ENCODE results near the gene SYTL1.

The SYTL1 gene

GRCh38 chr1:27348861-27349783, 7.3 kb downstream of the SYTL1 start:
- TF ChIP-seq CTCF (conservative IDR thresholded peaks at IDR 0.05; ENCODE audit: low read depth), result no peak
- POLR2A ChIA-PET (ENCODE audit: low non-redundant PET), result interaction anchor here (0.7 kb wide), 1 partner anchor 11 kb away, joined by 4 read pairs; no protein-coding TSS in a partner anchor
- peak; percentile 42 for DNase-seq (ENCODE audit: low spot score)
- CTCF ChIA-PET, result interaction anchor here (0.6 to 1.0 kb wide), 5 partner anchors 8 to 23 kb away, joined by 3 to 7 read pairs (median 3); partner anchors contain the start of gene MAP3K6
- peak overlapping the region; percentile 98 for H3K27ac ChIP-seq

GRCh38 chr1:27349784-27350662, 8.2 kb downstream of the SYTL1 start:
- ChIA-PET POLR2A (ENCODE audit: low non-redundant PET) (interaction anchor here (0.7 kb wide), 2 partner anchors 8 to 10 kb away, joined by 3 to 4 read pairs; no protein-coding TSS in a partner anchor), CTCF (interaction anchor here (0.6 to 1.0 kb wide), 5 partner anchors 16 to 251 kb away, joined by 3 to 4 read pairs (median 3); partner anchors contain the start of gene MAP3K6)
- no peak for DNase-seq (ENCODE audit: low spot score)
- peak overlapping the region; percentile 98 for H3K27ac ChIP-seq
- no peak for TF ChIP-seq CTCF (conservative IDR thresholded peaks at IDR 0.05; ENCODE audit: low read depth)

DNA sequence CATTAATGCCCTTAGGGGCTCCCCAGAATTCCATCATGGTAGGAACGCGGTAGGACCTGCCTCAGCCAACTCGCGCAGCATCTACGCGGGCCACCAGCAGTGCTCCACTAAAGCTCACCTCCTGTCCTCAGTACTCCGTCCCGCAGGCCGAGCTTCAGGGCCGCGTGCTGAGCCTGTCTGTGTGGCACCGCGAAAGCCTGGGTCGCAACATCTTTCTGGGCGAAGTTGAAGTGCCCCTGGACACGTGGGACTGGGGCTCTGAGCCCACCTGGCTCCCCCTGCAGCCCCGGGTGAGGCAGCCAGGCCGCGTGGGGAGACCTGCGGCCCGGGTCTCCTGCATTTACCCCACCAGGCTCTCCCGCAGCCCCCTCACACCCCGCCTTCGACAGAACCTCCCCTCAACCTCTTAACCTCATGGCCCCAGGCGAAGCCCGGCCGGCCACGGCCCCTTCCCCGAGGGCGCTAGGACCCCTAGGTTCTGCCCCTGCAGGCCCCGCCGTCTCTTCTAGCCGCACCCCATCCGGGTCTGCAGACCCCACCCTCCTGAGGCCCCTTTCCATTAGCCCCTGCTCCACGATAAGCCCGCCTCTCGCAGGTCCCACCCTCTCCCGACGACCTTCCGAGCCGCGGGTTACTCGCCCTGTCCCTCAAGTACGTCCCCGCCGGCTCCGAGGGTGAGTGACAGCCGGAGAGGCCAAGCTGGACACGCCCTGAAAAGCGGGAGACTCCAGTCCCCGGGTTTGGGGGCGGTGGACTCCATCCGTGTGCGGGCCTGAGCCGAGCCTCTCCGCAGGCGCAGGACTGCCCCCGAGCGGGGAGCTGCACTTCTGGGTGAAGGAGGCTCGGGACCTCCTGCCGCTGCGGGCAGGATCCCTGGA, 9.1 kb downstream of the SYTL1 start:
- DNase-seq (ENCODE audit: low spot score), result no peak
- ChIA-PET CTCF (interaction anchor here (0.6 kb wide), 1 partner anchor 252 kb away, joined by 3 read pairs; no protein-coding TSS in a partner anchor), POLR2A (ENCODE audit: low non-redundant PET) (interaction anchor here (0.7 kb wide), 1 partner anchor 9 kb away, joined by 3 read pairs; no protein-coding TSS in a partner anchor)
- H3K27ac ChIP-seq, result peak overlapping the region; percentile 98
- no peak for TF ChIP-seq CTCF (conservative IDR thresholded peaks at IDR 0.05; ENCODE audit: low read depth)

- CTCF ChIA-PET, result interaction anchor here (0.6 to 0.7 kb wide), 3 partner anchors 9 to 387 kb away, joined by 3 to 4 read pairs (median 4); no protein-coding TSS in a partner anchor
- TF ChIP-seq CTCF (conservative IDR thresholded peaks at IDR 0.05; ENCODE audit: low read depth), result no peak
- POLR2A ChIA-PET (ENCODE audit: low non-redundant PET), result no interaction called here
- DNase-seq (ENCODE audit: low spot score), result no peak
- H3K27ac ChIP-seq, result peak overlapping the region; percentile 98
Measured at GRCh38 chr1:27351541-27352107, 9.8 kb downstream of the SYTL1 start.

GRCh38 chr1:27353166-27353565, 11.3 kb downstream of the SYTL1 start:
- no peak for TF ChIP-seq CTCF (conservative IDR thresholded peaks at IDR 0.05; ENCODE audit: low read depth)
- no peak for DNase-seq (ENCODE audit: low spot score)
- ChIA-PET POLR2A (ENCODE audit: low non-redundant PET) (no interaction called here), CTCF (interaction anchor here (0.6 to 0.8 kb wide), 3 partner anchors 13 to 912 kb away, joined by 3 read pairs; no protein-coding TSS in a partner anchor)
- H3K27ac ChIP-seq, result peak overlapping the region; percentile 98

Data from RWPE1 (cell line).